GM20000 (cell line): ENCODE measurements around the gene SSB.

Experiments
- DNase-seq: peaks from one replicate; pipeline ENCODE4 v3.0.0; 2012; ENCODE audit warnings: low spot score
- CTCF ChIP-seq: IDR thresholded peaks from 2 replicates; pipeline ENCODE4 v1.5.1; 2012; ENCODE audit warnings: mild to moderate bottlenecking, control low read depth; ENCODE audit errors: extremely low read depth, missing control alignments

SSB gene

GRCh38 chr2:169859423-169859822, 60.8 kb downstream of the SSB start:
- no peak for DNase-seq
- no peak for TF ChIP-seq CTCF

GRCh38 chr2:169860149-169860548, 61.5 kb downstream of the SSB start:
- no peak for TF ChIP-seq CTCF
- DNase-seq, result no peak
